Body of pancreas (tissue), 4 donors: ENCODE results near the gene SLCO2B1.

Experiments
- CTCF ChIP-seq, 7 experiments: fragments of 450-650 bp in 4 of 7; fragments of 200-600 bp in 3 of 7; sonication (generic) in 3 of 7; IDR thresholded peaks; one replicate each; pipeline ENCODE4 v1.5.1; 2016 to 2019; ENCODE audit warnings: antibody characterized with exemption in 7 of 7
- POLR2A ChIP-seq, 3 donors: fragments of 450-650 bp; IDR thresholded peaks; one replicate each; pipeline ENCODE4 v1.6.1; 2016; ENCODE audit warnings: antibody characterized with exemption in 3 of 3, mild to moderate bottlenecking in 2 of 3

GRCh38 chr11:75146711-75147110 is 4.2 kb upstream of the SLCO2B1 start:
- TF ChIP-seq CTCF (IDR thresholded peaks at IDR 0.05), result no peak
- no peak for TF ChIP-seq POLR2A (IDR thresholded peaks at IDR 0.05)
